H7 (cell line): ENCODE results near the gene INPP4B. TPM values are rescaled to one million over a fixed set of nuclear protein-coding genes. Genes with fewer than 3 reads are reported as not detected.

ENCODE experiments used
- DNase-seq: peaks from one replicate; pipeline ENCODE4 v3.0.0; 2012
- H3K27me3 ChIP-seq: 2 replicates; pipeline ENCODE4 v1.6.0; 2011; ENCODE audit warnings: mild to moderate bottlenecking, low read length; ENCODE audit not compliant: control insufficient read depth, insufficient read depth
- H3K36me3 ChIP-seq: replicated peaks from 2 replicates; pipeline ENCODE4 v1.5.1; 2011; ENCODE audit warnings: low read length; ENCODE audit not compliant: control insufficient read depth, insufficient read depth
- H3K4me3 ChIP-seq: 2 replicates; pipeline ENCODE4 v1.5.1; 2011; ENCODE audit warnings: low read depth, mild to moderate bottlenecking, control low read depth, low read length, moderate library complexity; ENCODE audit not compliant: insufficient read depth
- total RNA-seq: library from RNA; depleted of rRNA; stranded (reverse); fragments of >200 nt; shearing (Covaris generic); gene quantifications from 2 replicates; pipeline ENCODE4 v1.2.3, GENCODE V29; 2014

The INPP4B gene
- total RNA-seq, 1 experiment from 2014 or later, result 2.2 TPM

DNA sequence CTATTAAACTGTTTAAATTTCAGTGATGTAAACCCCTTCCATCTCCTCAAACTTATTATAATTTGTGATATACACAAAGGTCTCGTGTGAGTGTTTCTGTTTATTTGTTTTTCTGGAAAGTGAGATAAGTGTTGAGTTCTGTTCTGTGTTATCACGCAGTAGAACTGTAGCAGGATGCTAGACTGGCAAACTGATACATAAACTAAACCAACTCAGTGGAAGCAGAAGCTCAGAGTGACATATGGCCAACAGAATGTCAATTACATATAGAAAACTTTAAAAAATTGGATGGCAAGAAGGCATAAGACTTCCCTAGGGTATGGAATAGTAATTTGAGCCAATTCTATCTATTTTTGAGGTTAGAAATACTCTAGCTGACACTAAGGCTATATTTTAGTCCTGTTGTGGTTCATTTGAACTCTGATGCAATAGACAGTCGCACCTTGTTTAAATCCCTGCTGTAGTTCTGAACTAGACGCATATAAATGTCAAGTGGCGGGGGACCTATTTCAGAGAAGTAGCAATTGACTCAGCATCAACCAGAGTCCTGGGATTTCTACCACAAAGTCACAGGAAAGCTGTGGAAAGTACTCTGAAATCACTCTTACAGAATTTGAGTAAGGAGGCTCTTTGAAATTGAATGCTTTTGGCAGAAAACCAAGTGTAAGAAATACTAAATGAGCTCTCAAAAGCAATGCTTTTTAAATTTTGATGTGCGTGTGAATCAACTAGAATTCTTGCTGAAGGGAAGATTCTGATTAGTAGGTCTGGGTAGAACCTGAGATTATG, 294.4 kb downstream of the INPP4B start:
- DNase-seq, result no peak
- Histone ChIP-seq H3K27me3 (no peaks in the 10 kb centered on the region), H3K4me3 (no peak overlapping the region), H3K36me3 (no peaks in the 10 kb centered on the region)

DNA sequence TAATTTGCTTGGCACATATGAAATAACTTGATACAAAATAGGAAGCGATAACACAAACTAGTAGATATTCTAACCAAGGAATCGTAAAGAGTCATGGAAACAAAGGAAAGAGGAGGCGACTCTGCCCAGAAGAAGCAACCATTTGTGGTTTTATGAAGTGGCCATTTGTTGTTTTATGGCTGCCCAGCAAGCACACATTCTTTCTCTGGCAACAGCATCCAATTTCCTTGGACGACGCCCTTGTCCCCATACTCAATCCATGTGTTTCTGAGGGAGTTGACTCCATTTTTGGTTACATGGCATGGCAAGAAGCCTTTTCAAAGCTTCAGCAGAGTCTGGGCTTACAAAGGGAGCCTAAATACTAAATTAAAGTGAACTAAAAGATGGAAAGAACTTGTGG, 295.1 kb downstream of the INPP4B start:
- Histone ChIP-seq H3K27me3 (no peaks in the 10 kb centered on the region), H3K4me3 (no peak overlapping the region), H3K36me3 (no peaks in the 10 kb centered on the region)
- DNase-seq, result no peak

DNA sequence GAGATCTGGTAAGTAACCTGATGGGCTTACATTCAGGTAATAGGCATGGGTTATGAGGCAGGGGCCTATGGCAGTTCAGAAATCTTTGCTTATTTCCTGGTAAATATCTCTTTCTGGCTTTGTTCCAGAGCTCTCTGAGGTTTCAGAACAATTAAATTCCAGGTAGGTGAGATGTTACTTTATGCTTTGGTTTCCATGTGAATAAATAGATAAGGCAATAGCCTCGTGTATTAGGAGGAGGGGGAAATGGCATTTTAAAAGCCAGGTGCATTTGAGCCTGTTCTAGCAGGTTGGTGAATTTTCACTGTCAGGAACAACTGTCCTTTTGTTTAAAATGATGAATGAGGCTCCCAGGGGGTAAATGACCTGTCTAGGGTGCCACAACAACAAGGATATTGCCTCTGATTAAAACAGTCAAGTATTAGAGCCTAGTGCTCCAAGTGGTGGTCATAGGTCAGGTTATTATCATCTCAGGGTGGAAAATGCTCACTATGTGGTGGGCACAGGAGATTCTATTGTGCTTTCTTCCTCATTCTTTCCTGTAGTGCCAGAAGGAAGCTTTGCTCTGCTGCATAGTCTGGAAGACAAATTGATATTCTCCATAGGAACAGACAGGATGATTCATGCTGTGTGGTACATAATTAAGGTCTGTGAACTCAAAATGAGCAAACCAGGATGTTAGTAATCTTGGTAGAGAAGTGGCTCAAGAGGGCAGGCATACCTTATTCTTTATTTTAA, 296.2 kb downstream of the INPP4B start:
- Histone ChIP-seq H3K27me3 (no peaks in the 10 kb centered on the region), H3K4me3 (no peak overlapping the region), H3K36me3 (no peaks in the 10 kb centered on the region)
- no peak for DNase-seq

DNA sequence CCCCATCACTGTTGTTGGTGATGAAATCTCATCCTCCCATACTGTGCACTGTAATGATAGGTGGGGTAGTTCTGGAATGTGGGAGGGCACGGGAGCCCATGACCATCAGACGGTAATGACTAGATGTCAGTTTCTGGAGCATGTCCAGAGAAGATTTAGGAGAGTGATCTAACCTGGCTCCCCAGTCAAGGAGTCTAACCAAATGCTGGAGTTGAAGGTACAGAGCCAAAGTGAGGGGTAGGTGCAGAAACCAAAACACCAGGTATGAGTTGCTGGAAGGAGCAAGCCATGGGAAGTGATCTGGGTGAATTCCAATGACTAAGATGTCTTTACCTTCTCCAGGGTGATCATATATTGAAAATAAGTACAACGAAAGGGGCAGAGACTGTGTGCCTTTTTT, 296.9 kb downstream of the INPP4B start:
- H3K4me3 ChIP-seq, result no peak overlapping the region
- no peak for DNase-seq
- no peaks in the 10 kb centered on the region for H3K36me3 ChIP-seq
- no peaks in the 10 kb centered on the region for H3K27me3 ChIP-seq

DNA sequence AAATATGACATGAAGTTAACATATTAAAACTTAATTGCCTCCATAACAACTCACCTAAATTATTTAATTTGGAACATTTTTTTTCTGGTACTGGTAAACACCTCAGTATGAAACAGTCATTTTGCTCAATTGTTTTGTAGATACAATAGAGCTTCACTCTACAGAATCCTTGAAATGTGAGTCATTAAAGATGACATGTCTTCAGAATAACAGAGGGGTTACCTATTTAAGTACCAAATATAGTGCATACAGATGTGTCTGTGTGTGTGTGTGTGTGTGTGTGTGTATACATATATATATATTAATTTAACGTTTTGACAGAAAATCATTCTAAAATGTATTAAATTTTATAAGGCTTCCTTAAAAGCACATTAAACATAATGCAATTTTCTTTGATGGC, 297.6 kb downstream of the INPP4B start:
- Histone ChIP-seq H3K4me3 (no peak overlapping the region), H3K27me3 (no peaks in the 10 kb centered on the region), H3K36me3 (no peaks in the 10 kb centered on the region)
- DNase-seq, result no peak

DNA sequence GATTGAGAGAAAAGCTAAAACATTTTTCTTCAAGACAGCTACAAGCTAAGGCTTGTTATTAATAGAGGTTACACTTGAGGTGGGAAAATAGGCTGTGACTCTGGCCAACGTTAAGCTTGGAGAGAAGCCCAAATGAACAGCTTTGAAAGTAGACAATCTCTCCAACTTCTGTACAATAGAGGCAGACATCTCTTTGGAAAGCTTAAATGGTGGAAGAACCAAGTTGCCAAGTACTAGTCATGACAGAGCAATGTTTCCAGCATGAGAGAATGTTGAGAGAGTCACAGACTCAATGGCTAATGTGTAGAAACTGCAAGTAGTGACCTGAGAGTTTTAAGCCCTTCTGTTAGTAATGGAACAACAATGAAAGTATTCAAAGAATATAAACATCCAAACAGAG, 298.1 kb downstream of the INPP4B start:
- Histone ChIP-seq H3K36me3 (no peaks in the 10 kb centered on the region), H3K27me3 (no peaks in the 10 kb centered on the region), H3K4me3 (no peak overlapping the region)
- DNase-seq, result no peak

DNA sequence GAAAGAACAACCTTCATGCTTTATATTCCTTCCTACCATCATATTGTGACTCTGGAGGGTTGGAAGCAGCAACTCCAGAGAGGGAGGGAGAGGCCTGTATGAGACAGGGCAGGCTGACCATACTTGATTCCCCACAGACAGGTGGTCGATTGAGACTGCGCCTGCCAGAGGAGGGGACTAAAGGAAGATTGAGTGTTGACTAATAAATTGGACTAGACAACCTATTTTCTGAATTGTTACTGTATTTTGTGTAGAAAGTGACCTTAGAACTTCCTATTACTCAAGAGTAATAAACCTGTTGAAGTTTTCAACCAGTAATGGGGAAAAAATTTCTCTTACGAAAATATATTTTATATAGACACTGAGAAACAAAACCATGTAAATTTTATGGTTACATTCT, 301.5 kb downstream of the INPP4B start:
- DNase-seq, result no peak
- no peaks in the 10 kb centered on the region for H3K36me3 ChIP-seq
- no peak overlapping the region for H3K4me3 ChIP-seq
- no peaks in the 10 kb centered on the region for H3K27me3 ChIP-seq

DNA sequence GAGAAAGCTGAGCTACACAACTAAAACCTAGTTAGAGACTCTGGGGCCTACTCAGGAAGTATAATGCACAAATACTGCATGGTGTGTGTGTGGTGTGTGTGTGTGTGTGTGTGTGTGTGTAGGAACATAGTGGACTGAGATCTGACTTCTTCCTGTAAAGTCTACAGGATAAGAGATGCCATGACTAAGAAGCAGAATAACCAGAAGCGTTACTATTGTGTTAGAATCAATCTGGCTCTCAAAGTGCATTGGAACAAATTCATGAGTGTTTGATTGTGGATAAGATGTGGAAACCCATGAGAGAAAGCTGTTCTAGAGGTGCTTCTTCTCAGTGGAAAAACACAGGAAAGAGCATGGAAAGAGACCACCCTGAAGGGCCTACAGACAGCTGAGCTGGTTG, 302.1 kb downstream of the INPP4B start:
- no peaks in the 10 kb centered on the region for H3K36me3 ChIP-seq
- no peaks in the 10 kb centered on the region for H3K27me3 ChIP-seq
- no peak for DNase-seq
- no peak overlapping the region for H3K4me3 ChIP-seq

DNA sequence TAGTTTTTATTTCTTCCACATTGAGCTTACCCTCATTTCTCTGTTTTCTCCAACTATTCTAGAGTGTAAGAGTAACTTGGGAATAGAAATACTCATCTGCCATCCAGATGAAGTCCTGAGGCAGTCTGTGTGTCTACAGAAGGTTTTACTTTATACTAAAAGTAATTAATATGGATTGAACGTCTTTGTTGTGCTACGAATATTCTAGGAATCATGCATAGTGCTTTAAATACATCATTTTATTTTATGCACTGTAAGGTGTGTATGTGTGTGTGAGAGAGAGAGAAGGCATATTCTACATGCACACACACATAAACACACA, 305.7 kb downstream of the INPP4B start:
- Histone ChIP-seq H3K27me3 (no peaks in the 10 kb centered on the region), H3K36me3 (no peaks in the 10 kb centered on the region), H3K4me3 (no peak overlapping the region)
- no peak for DNase-seq

DNA sequence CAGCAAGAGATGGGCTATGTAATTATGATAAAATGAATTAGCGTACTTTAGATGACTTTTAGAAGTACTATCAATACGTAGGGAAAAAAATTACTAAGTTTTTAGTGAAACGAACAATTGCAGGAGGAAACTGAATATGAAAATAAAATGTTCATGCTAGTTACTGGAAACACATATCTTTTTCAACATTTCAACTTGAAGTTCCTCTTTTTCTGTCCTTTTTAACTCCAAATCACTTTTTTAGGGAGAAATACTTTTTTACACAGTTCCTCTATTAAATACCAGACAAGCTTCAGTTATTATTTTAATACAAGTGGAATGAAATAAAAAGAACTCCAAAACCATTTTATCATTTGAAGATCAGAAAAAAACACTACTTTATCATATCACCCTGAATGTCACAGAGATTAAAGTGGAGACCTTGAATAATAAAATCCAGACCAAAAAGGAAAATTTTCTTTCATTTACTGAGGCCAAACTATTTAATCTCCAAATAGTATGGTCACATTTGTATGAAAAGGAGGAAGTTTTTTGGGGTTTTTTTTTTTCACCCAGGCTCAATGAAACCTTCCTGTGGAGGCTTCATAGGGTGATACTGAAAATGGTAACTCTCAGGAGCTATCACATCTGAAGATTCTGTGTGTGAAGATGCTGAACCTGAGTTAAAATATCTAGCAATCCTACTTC, 306.2 kb downstream of the INPP4B start:
- Histone ChIP-seq H3K36me3 (no peaks in the 10 kb centered on the region), H3K27me3 (no peaks in the 10 kb centered on the region), H3K4me3 (no peak overlapping the region)
- DNase-seq, result no peak

DNA sequence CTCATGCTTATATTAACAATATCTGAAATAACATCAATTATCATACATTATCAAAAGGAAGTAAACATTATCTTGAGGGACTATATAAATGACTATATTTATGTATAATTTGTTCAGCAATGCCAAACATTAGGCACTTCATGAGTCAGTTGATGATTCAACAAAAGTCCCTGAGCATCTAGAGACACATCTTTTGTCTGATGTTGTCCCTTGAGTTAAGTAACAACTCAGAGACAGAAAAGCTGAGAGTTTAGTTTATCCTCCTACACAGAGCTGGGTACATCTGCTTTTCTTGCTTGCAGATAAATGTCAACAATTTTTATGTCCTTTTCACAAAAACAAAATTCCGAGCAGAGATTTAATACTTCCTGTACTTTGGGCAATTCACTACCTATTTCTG, 311.1 kb downstream of the INPP4B start:
- no peak for DNase-seq
- Histone ChIP-seq H3K27me3 (no peaks in the 10 kb centered on the region), H3K4me3 (no peak overlapping the region), H3K36me3 (no peaks in the 10 kb centered on the region)

DNA sequence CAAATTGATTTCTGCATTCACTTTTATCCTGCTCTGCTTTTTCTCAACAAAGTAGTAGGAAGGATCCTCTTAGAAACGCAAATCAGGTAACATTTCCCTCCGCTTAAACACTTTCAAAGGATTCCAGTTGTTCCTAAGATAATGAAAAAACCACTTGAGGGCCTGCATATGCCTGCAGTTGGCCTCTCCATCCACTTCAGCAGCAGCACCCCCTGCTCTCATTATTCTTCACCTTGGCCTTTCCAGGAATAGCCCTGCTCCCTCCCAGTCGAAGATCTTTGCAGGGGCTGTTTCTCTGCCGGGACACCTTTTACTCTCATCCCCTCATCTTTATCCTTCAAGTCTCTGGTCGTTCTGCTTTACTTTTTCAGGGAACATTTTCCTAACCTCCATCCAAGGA, 314.0 kb downstream of the INPP4B start:
- Histone ChIP-seq H3K27me3 (no peaks in the 10 kb centered on the region), H3K4me3 (no peak overlapping the region), H3K36me3 (no peaks in the 10 kb centered on the region)
- DNase-seq, result no peak

DNA sequence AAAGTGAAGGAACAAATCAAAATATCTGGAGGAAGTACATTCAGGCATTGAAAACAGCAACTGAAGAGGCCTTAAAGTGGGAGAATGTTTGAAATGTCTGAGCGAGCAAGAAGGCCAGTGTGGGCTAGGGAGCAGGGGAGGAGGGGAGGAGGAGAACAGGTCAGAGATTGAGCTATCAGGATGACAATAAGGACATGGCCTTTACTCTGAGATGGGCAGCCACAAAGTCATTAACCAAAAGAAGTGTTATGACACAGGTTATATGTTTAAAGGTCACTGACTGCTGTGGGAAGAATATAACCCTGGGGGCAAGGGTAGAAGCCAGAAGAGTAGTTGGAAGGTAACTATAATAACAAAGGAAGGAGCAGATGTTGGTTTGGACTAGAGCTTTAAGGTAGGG, 315.4 kb downstream of the INPP4B start:
- Histone ChIP-seq H3K27me3 (no peaks in the 10 kb centered on the region), H3K4me3 (no peak overlapping the region), H3K36me3 (no peaks in the 10 kb centered on the region)
- DNase-seq, result no peak

DNA sequence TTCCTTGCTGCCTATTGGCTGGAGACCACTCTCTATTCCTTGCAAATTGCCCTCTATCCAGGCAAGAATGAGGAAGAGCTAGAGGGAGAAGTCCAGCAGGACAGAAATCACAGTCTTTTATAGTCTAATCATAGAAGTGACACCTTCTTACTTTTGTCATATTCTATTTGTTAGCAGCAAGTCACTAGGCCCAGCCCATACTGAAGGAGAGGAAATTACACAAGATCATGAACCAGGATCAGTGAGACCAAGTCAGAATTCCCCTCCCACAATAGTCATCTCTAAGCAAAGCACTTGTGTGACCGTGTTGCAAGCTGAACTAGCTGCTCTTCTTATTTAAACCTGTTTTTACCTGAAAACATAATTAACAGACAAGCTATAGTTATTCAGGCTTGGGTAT, 317.7 kb downstream of the INPP4B start:
- H3K4me3 ChIP-seq, result no peak overlapping the region
- H3K36me3 ChIP-seq, result no peaks in the 10 kb centered on the region
- no peaks in the 10 kb centered on the region for H3K27me3 ChIP-seq
- no peak for DNase-seq

DNA sequence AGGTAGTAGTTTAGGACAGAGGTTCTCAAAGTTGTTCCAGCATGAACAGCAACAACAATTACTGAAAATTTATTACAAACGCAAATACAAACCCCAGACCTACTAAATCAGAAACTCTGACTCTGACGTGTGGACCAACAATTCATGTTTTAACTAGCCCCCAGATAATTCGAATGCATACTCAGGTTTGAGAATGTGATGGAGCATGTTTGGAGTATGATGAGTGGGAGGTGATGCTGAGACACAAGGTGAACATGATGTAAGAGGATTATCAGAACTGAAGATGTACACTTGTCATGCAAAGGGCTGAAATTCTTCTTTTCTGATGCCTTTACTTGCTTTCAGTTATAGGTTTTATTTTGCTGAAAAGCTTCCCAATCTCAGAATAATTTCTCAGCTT, 323.0 kb downstream of the INPP4B start:
- Histone ChIP-seq H3K4me3 (no peak overlapping the region), H3K27me3 (no peaks in the 10 kb centered on the region)
- DNase-seq, result no peak

More for the DNA sequence above, 323.0 kb downstream of the INPP4B start:
- no peaks in the 10 kb centered on the region for H3K36me3 ChIP-seq
